Hematopoietic multipotent progenitor cell treated with erythropoietin and hydrocortisone succinate and interleukin-3 and kit ligand, for 4 days (in vitro differentiated cells): Measurements from ENCODE around the gene FMNL2.

Experiments used
- DNase-seq: peaks from one replicate; pipeline ENCODE4 v3.0.0-alpha.2; 2015

FMNL2 gene

DNA sequence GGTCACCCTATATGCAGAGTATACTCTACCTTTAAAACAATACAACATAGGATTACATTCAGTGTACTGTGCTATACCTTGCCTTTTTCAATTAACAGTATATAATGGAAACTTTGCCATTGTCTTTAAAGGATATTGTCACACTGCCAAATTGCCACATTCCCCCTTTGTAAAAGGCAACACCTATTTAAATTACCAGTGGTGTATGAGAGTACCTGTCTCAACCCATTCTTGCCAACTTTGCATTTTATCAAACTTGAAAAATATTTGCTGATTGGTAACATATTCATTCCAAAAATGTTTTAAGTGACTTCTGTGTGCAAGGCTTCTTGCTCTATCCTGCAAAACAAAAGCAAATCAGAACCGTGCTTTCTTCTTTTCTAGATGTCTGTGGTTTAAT is 92.9 kb downstream of the FMNL2 start:
- no peak for DNase-seq

DNA sequence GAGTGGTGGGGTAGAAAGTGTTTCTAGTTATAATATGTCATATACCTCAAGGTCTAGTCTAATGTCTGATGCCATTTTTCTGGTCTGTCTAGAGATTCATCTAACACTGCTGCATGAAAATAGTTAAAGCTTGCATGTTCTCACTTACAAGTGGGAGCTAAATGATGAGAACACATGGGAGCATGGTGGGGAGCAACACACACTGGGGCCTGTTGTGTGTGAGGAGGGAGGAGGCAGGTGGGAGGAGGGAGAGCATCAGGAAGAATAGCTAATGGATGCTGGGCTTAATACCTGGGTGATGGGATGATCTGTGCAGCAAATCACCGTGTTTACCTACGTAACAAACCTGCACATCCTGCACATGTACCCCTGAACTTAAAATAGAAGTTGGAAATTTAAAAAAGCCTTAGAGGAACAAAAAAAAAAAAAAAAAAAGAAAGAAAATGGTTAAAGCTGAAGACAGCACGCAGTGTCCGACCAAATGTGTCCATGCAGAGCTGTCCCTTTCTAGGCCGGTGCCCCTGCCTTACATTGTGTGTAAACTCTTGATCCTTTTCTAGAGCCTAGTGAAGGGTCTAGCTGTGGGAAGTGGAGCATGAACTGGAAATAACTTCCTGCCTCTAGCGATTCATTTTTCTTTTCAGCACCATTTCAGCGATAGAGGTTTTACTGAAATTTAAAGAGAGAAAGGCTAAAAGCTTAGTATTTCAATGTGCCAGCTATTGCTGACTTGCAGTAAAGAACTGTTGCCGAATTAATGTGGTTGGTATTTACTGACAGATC is 94.0 kb downstream of the FMNL2 start:
- no peak for DNase-seq

DNA sequence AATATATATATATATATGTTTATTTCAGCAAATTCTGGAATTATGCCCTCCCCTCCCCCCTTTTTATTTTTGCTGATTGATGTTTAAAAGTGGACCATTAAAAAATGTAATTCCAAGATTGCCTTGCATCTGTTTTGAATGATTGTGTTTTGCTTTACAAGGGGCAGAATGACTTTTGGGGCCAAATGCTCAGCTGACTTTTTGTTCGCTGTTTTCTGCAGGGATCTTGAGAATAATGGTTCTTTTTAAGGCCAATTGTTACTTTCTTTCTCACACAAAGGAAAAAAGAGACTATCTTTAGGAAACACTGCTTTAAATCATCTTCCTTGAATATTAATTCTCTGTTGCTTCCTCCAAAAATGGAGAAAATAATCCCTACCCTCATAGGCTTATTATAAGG is 95.9 kb downstream of the FMNL2 start:
- DNase-seq, result no peak

DNA sequence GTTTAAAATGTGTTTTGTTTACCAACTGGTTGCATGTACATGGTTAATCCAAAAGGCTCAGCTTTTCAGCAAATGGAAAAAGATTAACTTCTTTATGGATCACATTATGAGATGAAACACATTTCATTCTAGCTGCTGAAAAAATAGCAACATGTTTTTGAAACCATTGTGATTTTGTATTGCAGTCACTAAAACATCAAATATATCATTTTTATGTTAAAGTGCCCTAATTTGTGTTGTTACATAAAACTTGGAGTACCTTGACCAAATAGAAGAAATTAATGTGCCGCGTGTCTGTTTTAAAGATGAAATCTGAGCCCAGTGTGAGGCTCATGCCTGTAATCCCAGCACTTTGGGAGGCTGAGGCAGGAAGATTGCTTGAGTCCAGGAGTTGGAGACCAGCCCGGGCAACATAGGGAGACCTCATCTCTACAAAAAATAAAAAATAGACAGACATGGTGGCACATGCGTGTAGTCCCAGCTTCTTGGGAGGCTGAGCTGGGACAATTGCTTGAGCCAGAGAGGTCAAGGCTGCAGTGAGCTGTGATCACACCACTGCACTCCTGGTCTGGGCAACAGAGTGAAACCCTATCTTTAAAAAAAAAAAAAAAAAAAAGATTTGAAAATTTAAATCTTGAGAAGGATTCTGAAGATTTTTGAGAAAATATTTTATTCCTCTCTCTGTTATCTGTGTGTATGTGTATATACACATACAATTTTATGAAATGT is 96.6 kb downstream of the FMNL2 start:
- no peak for DNase-seq

DNA sequence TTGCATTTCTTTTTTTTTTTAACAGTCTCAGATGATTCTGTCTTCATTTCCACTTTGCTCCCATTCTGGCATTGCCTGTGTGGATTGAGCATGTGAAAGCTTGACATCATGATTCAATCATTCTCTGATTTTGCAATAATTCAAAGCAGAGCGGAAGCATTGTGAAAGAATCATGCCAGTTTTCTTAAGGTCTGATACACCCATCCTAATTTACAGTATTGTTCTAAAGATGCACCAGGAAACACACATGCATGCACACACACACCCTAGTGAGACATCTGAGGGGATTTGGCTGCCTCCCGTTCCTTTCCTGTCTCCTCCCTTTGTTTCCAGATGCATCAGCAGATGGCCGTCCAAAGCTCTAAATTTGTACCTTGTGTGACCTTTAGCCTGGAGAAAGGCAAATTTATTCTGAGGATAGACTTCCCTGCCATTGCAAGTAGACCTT is 97.3 kb downstream of the FMNL2 start:
- peak; percentile 51 for DNase-seq

DNA sequence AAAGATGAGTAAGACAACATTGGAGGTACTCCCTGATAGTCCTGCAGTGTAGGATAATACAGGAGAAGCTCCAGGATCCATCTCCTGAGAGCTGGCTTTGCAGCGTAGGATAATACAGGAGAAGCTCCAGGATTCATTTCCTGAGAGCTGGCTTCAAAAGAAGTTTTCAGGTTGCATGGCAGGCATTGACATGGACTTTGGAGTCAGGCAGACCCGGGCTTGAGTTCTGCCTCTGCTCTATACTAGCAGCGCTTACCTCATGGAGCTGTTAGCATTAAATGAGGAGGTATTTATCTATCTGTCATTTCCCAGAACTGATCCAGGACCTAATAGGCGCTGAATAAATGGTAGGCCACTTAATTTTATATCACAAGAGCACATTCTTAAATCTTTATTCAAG is 97.8 kb downstream of the FMNL2 start:
- no peak for DNase-seq

DNA sequence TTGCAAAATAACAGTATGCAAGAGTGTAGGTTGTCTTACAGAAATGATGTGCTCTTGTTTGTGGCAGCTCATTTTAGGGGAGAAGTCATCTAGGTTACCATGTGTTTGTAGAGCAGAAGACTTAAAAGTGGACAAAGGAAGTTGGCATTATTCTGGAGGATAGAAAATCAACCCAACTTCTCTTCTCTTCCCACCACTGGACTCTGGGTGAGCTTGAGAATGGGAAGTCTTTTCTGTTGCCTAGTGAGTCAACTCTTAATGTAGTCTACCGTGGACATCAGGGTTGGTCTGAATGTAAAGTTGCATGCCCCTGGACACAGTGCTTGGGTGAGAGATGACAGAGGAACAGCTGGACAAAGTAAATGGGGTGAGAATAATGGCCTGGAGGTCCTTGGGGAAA is 98.3 kb downstream of the FMNL2 start:
- DNase-seq, result no peak

DNA sequence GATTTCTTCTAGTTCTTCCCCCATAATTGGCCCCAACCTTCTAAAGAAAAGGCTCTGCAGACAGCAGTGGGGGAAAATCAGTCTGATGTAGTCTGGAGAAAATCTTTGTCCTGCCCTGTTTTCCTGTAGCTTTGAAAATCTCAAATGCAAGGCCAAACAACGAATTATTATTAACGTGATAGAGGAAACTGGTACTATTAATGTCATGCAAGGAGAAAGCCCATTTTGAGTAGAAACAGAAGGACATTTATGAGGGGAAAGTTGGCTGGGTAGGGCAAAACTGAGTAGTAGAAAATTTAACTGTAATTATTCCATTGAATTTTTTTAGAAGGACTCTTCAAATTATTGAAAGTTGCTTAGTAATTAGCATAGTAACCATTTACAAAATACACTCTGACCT is 98.8 kb downstream of the FMNL2 start:
- no peak for DNase-seq

DNA sequence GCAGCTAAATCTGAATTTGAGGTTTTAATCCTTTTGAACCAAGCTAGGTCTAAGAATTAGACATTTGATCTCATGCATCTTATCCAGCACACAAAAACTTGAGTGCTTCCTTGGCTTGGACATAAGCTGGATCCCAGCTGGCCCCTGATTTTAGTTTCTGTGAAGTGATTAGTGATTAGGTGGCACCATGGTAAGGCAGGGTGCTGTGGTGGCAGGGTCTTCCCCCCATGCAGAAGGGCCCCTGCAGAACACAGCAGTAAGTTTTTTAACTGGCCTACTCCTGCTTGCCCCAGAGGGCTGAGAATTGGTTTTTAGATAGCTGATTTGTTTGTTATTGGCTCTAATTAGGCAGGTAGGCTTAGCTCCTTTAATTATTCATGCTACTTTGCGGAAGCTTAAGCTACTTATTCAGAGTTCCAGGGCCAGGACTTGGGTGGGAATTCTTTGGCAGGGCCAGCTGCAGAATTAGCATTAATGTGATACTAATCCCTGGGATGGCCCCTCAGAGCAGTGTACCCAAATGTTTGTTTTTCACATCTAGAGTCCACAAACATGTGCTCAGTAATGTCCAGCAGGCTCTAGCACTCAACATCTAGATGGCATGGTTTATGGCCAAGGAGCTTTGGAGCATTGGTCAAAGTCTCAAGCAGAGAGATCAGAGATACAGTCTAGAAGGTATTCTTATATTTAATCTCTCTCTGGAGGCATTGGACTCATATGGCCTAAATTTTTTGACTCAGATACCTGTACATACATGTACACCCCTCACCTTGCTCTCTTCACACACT is 99.6 kb downstream of the FMNL2 start:
- DNase-seq, result no peak

DNA sequence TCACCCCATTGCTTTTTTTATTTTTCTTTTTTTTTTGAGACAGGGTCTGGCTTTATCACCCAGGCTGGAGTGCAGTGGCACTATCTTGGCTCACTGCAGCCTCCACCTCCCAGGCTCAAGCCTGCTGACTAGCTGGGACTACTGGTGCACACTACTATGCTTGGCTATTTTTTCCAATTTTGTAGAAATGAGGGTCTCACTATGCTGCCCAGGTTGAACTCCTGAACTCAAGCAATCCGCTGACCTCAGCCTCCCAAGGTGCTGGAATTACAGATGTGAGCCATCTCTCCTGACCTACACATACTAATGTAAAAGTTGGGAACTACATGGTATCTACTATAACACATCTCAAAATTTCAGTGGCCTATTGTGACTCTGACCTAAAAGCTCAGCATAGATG is 101.2 kb downstream of the FMNL2 start:
- DNase-seq, result no peak

DNA sequence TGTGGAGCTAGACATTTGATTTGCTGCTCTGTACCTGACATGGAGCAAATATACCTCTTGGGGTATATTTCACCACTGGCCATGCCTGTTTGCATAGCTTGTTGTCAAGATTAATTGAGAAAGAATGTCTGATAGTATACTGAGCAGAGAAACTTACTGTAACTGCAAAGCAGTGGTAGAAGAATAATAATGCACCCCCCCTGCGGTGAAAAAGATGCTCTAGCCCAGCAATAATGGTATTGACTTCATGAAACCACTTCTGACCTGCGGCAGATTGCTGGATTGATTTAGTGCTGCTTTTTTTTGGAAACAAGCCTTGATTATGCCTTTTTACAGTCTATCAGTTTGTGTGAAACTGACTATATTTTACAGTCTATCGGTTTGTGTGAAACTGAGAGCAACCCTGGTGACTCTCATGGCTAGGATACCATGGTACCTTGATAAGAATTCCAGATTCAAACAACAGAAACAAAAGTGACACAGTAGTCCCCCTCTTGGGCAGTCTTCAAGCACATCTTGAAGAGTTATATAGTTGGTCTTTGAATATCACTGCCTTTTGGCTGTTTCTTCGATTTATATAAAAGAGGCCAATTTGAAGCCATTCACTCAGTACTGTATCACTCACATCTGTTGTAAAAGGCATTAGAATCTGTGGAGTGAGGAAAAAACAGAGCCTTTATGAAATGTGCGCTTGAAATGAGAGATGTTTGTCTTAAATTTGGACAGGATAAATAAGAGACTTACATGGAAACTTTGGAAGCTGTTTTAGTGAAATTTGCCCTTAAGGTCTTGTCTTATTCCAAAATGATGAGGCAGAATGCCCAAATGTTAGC is 102.5 kb downstream of the FMNL2 start:
- DNase-seq, result no peak

DNA sequence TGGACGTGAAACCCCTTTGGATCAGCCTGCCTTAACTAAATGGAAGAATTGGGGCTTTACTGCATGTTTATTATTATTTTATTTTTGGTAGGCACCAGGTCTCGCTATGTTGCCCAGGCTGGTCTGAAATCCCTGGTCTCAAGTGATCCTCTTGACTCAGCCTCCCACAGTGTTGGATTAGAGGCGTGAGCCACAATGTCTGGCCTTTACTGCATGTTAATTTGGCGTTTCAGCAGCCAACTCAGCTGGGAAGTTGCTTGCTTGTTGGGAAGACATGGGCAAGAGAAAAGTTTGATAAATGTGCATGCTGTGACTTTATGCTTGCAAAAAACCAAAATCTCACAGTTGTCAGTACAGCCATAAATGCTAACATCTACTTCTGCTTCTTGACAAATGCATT is 105.1 kb downstream of the FMNL2 start:
- DNase-seq, result peak; percentile 10

DNA sequence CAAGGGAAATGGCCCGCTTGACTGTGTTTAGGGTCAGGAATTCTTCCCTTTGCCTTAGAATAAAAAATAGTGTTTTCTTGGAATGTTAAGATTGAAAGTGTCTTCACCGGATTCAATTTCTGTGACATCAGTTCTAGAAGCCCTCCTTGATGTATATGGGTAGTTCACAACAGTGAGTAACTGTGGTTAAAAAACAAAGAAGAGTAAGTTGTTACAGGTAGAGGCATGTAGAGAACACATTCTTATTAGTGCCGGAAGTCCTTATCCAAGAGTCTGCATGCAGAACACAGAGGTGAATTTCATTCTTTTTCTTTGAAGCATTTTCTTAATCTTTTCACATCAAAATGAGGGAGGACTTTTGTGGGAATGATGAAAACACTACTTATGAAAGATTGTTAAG is 105.5 kb downstream of the FMNL2 start:
- no peak for DNase-seq

DNA sequence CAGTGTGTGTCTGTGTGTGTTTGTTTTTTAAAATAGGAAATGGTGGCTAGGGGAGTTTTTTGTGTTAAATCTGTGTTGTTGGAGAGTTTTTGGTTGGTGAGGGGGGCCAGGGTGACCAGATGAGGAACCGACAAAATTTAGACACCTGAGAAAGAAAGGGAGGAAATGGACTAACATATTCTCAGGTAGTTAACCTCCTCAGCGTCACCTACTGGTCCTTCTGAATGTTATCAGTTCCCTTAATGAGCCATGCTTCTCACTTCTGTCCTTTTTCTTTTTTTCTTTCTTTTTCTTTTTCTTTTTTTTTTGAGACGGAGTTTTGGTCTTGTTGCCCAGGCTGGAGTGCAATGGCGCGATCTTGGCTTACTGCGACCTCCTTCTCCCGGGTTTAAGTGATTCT is 107.0 kb downstream of the FMNL2 start:
- no peak for DNase-seq

DNA sequence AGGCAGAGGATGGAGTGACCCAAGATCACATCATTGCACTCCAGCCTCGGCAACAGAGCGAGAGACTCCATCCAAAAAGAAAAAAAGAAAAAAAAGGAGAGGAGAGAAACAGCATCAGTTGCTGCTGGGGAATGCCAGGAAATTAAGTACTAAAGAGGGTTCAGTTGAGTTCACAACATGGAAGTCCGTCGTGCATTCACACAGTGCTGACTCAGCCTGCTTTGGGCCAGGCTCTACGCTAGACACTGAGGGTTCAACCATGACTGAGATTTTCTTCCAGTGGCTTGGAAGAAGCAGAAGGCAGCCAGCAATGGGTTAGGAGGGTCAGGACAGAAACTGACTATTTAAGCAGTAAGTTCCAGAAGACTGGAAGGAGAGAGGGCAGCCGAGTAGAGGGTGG is 108.8 kb downstream of the FMNL2 start:
- no peak for DNase-seq

DNA sequence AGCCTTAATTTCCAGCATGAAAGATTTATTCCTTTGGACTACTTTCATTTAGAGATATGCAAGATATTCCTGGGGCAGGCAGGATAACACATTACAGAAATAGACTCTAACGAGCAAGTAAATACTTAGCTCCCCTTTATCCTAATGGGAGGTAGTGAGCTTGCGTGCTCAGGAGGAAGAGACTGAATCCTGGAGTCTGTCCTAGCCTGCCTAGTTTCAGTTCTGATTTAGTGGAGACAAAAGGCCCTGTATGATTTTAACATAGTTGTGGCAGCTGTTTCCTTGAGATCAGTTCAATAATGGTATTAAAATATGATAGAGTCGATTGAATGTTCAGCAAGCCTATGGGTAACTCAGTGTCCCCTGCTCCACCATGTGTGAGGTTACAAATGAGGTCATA is 109.5 kb downstream of the FMNL2 start:
- DNase-seq, result no peak

DNA sequence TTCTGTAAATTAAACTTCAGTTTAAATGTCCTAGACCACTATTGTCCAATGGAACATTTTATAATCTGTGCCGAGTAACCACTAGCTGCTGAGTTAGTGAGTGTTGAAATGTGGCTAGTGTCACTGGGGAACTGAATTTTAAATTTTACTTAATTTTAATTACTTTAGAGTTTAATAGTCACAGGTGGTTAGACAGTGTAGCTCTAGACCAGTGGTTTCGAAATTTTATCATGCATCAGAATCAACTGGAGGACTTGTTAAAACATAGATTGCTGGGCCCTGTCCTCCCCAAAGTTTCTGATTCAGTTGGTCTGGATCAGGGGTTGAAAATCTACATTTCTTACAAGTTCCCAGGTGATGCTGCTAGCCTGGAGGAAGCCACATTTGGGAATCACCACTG is 110.4 kb downstream of the FMNL2 start:
- DNase-seq, result no peak

DNA sequence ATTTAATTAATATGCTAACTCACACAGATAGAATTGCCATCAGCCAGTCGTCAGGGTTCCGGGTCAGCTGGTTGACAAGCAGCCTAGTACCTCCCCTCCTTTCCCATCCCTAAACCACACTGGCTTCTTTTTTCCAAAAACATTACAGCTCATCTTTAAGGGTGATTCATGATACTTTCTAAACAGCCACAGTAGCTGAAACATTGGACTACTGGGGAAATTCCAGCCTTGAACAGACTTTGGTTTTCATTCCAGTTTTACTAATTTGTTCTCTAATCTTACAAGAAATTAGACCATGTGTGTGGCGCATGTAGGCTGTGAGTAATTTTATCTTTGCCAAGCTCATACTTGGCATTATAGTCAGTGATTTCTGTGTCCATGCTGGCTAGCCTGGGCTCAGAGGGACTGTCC is 110.8 kb downstream of the FMNL2 start:
- DNase-seq, result no peak

DNA sequence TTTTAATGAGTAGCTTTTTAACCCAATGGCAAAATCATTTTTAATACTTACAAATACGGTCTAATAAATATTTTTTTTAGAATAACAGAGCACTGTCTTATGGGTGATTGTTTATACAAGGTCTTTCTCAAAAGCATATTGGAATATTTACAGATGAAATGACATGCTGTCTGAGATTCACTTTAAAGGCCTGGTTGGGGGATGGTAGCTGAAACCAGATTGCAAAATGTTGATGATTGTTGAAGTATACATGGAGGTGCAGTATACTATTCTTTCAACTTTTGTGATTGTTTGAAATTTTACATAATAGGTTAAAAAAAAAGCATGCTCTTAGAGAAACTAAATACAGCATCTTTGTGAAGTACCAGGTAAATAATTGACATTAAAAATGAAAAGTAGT is 111.2 kb downstream of the FMNL2 start:
- no peak for DNase-seq

DNA sequence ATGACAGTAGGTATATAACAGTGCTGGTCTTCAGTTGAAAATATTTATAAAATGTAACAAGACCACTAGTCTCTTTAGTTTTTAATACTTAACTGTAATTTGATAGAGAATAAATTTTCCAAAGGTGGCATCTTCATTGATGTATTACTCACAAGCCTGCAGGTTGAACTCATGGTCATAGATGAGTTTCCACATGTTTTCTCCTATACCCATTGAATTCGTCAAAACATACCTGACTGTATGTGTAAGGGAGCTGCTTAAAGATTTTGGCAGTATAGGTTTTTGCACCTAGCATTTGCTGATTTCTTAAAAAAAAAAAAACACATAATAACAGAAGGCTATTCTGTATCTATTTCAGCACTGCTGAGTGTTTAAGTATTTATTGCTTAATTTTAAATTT is 112.9 kb downstream of the FMNL2 start:
- DNase-seq, result no peak

DNA sequence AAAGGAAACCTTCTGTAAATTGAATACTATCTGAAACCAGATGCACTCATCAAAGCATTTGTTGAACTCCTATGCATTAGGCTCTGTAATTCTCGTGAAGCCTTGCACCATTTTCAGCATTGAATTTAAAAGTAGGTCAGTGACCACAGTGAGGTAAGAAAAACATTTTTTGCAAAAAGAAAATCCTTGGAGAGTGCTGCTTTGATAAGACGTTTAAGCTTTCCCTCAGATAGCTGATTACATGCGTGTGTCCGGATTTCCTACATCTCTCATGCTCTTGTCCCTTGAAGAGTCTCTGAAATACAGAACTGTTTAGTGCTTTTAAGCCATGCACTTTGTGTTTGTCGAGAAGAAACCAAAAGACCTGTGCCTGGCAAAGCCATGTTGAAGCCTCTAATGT is 113.6 kb downstream of the FMNL2 start:
- DNase-seq, result no peak

DNA sequence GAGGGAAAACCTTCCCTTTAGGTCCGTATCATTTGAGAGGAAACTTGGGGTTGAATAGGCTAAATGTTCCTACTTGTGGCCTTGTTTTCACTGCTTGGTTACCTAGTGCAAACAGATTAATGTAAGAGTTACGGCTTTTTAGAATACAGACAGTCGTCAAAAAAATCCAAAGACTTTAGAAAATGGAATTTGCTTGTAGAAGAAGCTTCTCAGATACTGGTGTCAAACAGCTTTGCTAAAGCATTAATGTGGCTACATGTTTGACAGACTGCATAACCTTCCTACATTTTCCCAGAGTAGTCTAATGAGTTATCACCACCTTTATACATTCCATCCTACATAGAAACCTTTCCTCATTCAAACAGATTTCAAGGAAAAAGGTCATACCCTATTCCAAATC is 114.6 kb downstream of the FMNL2 start:
- DNase-seq, result no peak

DNA sequence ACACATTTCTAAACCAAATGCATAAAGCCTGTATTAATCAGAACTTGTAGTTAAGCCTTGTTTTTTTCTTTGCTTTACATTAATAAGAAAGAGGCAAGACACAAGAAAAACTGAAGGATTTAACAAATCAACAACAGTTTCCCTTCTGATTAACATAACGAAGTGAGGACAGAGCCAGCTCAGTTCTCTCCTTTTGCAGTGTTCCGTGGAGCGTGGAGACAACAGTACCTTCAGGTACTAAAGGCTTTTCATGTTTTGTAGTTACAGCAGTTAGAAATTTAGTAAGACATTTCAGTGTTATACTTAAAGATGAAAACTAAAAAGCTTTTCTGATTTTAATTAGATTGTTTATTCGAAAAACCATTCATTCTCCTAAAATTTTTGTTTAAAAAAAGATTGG is 115.2 kb downstream of the FMNL2 start:
- DNase-seq, result no peak
